ENCODE results near the gene CYTL1.

- TF ChIP-seq CTCF (IDR thresholded peaks at IDR 0.05; ENCODE audit: low read depth, low read length) = no peak
- no peak for TF ChIP-seq EZH2phosphoT487 (IDR thresholded peaks at IDR 0.05; ENCODE audit: low read depth)
Observed at GRCh38 chr4:4990329-4990728, 28.9 kb downstream of the CYTL1 start.

All from OCI-LY3 (cell line).